Muscle of back (tissue), 11 donors: Measurements from ENCODE around the gene RFNG. TPM values are rescaled to one million over a fixed set of nuclear protein-coding genes. Genes with fewer than 3 reads are reported as not detected.

Experiments used
- DNase-seq, 3 donors: peaks; one replicate each; pipeline versions ENCODE4 v3.0.0 to v3.0.0-alpha.2; 2013
- polyA plus RNA-seq, 10 donors: library from polyadenylated mRNA; unstranded; fragments of 120-200 nt; gene quantifications; one replicate each; pipeline ENCODE4 v1.2.1, GENCODE V29; 2013; ENCODE audit not compliant: insufficient read length in 10 of 10

Gene RFNG
- polyA plus RNA-seq, 10 donors, result 18.2 to 39.0 (median 29.2) TPM

- DNase-seq, result no peak
These were observed 34.6 kb downstream of the RFNG start for GRCh38 chr17:82016875-82017459.

- DNase-seq, result no peak
These were observed 35.3 kb downstream of the RFNG start for GRCh38 chr17:82016061-82016874.

DNA sequence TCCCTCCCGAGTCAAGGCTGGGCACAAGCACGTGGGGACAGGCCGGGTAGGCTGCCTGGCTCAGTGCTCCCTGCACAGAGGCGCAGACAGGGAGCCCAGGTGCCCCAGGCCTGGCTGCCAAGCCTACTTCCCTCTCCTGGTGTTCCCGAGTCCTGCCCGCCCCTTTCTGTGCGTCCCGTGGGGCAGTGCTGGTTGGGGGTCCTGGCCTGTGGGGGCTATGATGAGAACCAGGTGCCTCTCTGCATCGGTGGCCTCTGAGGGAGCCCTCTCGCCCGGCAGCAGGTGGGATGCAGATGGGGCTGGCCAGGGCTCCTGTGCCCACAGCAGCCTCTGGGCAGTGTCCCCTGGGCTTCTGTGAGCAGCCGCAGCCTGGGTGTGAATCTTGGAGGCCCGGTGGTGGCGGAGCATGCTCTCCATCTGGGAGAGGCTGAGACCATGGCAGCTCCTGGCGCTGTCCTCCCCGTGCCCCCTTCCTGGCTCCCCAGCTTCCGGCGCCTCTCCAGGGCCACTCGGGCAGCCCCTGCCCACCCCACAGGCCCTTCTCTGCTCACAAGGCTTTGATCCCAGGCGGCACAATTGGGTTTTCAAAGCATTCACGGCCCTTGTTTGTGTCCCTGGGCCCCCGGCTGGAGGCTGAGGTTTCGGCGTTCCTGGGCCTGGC, 36.2 kb downstream of the RFNG start:
- no peak for DNase-seq

- no peak for DNase-seq
These were observed 36.7 kb downstream of the RFNG start for GRCh38 chr17:82014971-82015310.

GRCh38 chr17:82014432-82014831, 37.2 kb downstream of the RFNG start:
- DNase-seq, result no peak

DNA sequence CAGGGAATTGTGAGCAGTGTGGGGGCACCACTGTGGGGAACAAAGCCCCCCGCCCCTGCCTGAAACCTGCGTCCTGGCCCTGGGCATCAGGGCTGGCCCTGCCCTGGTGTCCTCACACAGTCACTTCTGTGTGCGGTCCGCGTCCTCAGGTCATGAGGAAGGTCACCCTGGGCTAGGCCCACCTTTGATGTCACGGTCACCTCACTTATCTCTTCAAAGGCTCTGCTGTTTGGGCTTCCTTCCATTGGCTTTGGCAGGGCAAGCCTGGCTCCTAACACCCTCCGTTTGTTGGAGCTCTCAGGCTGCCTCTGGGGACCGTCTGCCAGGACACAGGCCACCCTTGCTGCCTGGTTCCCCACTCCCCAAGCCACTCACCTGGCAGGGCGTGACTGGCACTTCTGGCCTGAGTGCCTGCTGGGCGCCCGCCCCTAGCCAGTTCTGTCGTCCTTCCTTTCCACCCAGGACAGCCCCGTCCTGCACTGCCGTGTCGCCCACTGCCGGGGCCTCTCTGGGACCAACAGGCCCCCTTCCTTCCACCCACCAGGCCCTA, 37.8 kb downstream of the RFNG start:
- no peak for DNase-seq

DNA sequence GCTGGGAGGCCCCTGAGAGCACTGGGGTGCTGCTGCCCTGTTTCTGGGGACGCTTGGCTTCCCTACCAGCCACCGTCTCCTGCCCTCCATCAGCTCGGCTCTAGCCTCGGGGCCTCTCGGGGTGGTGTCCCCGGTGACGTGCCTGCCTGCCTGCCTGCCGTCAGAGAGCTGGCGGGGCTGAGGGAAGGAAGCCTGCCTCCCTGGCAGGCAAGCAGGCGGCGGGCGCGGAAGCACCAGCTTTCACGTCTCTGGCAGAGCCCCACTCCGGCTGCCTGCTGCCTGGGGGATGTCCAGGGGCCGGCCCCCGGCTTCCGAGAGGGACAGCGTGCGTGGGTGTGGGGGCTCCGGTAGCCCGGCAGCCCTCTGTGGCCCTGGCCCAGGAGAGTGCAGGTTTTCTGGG, 38.3 kb downstream of the RFNG start:
- DNase-seq, result no peak

DNA sequence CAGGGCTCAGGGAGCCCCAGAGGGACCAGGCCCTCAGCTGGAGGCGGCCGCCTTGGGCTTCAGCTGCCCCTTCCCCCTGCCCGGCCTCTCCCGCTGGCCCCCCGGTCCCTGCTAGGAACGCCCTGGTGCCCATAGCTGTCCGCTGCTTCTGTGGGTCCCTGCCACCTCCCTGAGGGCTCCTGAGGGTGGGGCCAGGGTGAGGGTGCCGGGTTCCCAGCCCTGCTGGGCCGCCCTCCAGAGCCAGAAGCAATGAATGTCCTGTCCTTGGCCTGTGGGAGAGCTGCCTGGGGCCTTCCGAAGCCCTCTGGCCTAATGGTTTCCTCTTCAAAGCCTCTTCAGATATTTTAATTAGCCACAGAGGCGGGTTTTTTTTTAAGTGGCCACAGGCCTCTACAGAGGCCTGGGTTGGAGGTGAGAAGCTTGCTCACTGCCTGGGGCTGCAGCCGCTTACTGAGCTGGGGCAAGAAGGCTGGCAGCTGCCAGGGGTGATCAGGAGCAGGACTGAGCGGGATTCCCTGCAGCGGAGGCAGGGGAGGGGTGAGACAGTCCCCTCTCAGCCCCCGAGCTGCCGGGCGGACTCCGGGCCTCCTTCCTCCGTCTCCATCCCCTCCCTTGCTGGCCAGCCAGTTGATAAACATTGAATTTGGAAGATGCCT, 38.8 kb downstream of the RFNG start:
- DNase-seq, result no peak

- no peak for DNase-seq
These were observed 39.4 kb downstream of the RFNG start for GRCh38 chr17:82012261-82012639.

GRCh38 chr17:82011617-82012187, 39.9 kb downstream of the RFNG start:
- no peak for DNase-seq

DNA sequence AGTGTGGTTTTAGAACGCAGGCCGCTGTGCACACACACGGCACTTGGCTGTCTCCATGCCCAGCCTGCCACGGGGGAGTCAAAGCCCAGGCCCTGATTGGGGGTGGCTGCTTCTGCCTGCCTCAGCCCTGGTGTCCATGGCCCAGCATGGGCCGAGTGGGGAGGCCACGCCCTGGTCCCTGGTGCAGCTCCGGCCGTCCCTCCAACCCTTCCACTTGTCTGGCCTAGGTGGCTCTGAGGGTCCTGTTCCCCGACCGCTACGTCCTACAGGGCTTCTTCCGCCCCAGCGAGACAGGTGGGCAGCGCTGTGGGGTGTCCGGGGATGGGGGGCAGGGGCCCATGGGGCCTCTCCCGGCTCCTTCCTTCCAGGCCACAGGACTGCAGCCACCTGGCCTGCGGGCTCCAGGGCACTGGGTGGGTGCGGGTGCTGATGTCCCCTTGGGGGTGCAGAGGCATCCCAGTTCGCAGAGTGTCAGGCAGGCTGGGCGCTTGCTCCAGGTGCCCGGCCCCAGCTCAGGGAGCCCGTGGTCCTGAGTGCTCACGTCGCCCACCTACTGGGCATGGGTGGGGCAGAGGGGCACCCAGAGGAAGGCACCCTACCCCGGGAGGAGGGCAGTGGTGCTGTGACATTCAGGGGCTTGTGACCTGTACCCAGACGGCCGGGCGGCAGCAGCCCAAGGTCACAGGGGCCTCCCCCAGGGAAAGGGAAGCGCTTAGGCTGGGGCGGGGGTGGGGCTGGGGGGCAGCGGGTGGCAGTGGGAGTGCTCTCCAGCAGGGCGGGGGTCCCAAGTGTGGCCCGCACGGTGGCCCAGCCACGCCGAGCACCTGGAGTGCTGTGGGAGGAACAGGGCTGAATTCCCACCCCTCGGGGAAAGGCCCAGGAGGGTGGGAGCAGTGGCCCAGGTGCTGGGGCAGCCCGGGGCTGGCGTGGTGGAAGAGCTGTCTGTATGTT, 40.8 kb downstream of the RFNG start:
- DNase-seq, result no peak

GRCh38 chr17:82009413-82009812, 42.2 kb downstream of the RFNG start:
- no peak for DNase-seq

- no peak for DNase-seq
These were observed 42.6 kb downstream of the RFNG start for GRCh38 chr17:82008941-82009405.

- no peak for DNase-seq
These were observed 43.2 kb downstream of the RFNG start for GRCh38 chr17:82008258-82008940.

GRCh38 chr17:82007495-82008257, 43.9 kb downstream of the RFNG start:
- no peak for DNase-seq

DNA sequence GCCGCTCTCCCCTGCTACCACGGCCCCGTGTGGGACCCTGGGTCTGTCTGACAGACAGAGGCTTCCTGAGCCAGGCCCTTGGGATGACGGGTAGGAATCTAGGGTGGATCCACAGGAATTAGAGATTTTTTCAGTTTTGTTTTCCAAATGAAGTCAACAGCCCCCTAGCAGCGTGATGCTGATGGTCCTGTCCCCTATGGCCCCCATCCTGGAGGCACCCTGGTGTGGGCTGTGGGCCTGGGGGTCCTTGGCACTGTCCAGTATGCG, 44.5 kb downstream of the RFNG start:
- no peak for DNase-seq

GRCh38 chr17:82006468-82007227, 45.0 kb downstream of the RFNG start:
- DNase-seq, result no peak

DNA sequence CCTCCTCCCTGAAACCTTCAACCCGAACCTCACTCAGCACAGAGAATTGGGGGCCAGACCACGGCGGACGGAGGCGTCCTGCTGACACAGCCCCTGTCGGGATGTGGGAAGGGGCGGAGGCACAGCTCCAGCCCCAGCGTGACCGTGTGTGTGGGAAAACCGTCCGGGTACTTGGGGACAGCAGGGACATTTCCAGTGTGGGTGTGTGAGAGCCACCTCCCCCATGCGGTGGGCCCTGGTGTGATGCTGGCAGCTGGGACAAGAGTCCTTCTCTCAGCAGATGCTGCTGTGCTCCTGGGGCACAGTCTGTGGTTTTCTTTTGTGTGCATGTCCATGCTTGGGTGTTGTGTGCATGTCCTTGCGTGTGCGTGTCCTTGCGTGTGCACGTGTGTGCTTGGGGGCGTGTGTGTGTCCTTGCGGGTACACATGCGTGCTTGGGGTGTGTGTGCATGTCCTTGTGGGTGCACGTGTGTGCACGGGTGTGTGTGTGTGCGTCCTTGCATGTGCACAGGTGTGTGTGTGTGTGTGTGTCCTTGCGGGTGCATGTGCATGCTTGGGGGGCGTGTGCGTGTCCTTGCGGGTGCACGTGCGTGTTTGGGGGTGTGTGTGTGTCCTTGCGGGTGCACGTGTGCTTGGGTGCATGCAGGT, 45.8 kb downstream of the RFNG start:
- no peak for DNase-seq
